B cell (primary cell): ENCODE measurements around the gene SPX.

Experiments
- CTCF ChIP-seq: fragments of 200-600 bp; IDR thresholded peaks from one replicate; pipeline ENCODE4 v1.8.0; 2022; ENCODE audit warnings: antibody characterized with exemption, mild to moderate bottlenecking
- EZH2 ChIP-seq: IDR thresholded peaks from 2 replicates; pipeline ENCODE4 v1.6.1; 2012; ENCODE audit warnings: borderline replicate concordance, low read depth, mild to moderate bottlenecking, moderate library complexity, low read length; ENCODE audit not compliant: insufficient read depth, poor library complexity, severe bottlenecking

- TF ChIP-seq CTCF (no peak), EZH2 (no peak)
Measured at GRCh38 chr12:21502164-21502496, 24.0 kb upstream of the SPX start.
